ENCODE measurements around the gene HLA-DRA. TPM values are rescaled to one million over a fixed set of nuclear protein-coding genes. Genes with fewer than 3 reads are reported as not detected.

The HLA-DRA gene
- total and polyA plus RNA-seq, 2 of the 8 experiments (the other 6 are each of a cell fraction or from before 2014, with no cell fraction given) = 5.0 to 6.2 TPM

GRCh38 chr6:32413427-32414047 lies 26.1 kb upstream of the HLA-DRA start (continued):
- TF ChIP-seq CHD1 (IDR thresholded peaks at IDR 0.05; ENCODE audit: low read depth, low read length) (no peak), FOSL1 (IDR thresholded peaks at IDR 0.05; ENCODE audit: insufficient read depth, low read depth, low read length) (no peak), RAD21 (IDR thresholded peaks at IDR 0.05 in 1 of 2, conservative IDR thresholded peaks at IDR 0.05 in 1 of 2; ENCODE audit: low read depth in 2 of 2, low read length in 2 of 2) (peak; percentile 91 to 94)

Data from H1 (cell line).